Measurements from ENCODE around the gene CIT. TPM values are rescaled to one million over a fixed set of nuclear protein-coding genes. Genes with fewer than 3 reads are reported as not detected.

The CIT gene
- total RNA-seq, 4 donors from 2014 or later: under 0.01 to 28.1 (median 5.8) TPM

DNA sequence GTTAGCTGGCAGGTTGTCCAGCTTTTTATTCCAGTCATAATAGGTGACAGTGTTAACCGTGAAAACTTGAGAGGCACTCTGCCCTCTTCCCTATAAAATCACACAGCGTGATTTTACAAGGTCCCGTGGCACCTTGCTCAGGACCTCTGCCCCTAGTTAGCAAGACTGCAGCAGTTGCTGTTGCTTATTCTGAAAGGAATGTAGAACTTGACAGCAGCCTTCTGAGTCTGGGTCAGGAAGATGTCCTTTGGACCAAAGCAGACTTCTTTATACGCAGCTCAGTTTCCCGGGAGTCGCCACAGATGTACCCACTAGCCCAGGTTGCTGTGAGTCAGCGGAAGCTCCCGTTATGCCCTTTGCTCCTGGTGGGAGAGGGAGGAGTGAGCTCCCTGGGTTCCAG is 196.0 kb downstream of the CIT start:
- DNase-seq: no peak
- H3K4me3 ChIP-seq: no peak overlapping the region
- no peaks in the 10 kb centered on the region for H3K36me3 ChIP-seq
- H3K27me3 ChIP-seq: no peaks in the 10 kb centered on the region
- intact Hi-C loops (cut with DNase I; ENCODE audit: low total_unique reads): no loop called here
- H3K27ac ChIP-seq: no peak overlapping the region
- H3K4me1 ChIP-seq: no peaks in the 10 kb centered on the region
- TF ChIP-seq POLR2A (IDR thresholded peaks at IDR 0.05): no peak
- TF ChIP-seq, protein P1, sequence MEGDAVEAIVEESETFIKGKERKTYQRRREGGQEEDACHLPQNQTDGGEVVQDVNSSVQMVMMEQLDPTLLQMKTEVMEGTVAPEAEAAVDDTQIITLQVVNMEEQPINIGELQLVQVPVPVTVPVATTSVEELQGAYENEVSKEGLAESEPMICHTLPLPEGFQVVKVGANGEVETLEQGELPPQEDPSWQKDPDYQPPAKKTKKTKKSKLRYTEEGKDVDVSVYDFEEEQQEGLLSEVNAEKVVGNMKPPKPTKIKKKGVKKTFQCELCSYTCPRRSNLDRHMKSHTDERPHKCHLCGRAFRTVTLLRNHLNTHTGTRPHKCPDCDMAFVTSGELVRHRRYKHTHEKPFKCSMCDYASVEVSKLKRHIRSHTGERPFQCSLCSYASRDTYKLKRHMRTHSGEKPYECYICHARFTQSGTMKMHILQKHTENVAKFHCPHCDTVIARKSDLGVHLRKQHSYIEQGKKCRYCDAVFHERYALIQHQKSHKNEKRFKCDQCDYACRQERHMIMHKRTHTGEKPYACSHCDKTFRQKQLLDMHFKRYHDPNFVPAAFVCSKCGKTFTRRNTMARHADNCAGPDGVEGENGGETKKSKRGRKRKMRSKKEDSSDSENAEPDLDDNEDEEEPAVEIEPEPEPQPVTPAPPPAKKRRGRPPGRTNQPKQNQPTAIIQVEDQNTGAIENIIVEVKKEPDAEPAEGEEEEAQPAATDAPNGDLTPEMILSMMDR (IDR thresholded peaks at IDR 0.05): no peak
- no peaks in the 10 kb centered on the region for H3K9me3 ChIP-seq

DNA sequence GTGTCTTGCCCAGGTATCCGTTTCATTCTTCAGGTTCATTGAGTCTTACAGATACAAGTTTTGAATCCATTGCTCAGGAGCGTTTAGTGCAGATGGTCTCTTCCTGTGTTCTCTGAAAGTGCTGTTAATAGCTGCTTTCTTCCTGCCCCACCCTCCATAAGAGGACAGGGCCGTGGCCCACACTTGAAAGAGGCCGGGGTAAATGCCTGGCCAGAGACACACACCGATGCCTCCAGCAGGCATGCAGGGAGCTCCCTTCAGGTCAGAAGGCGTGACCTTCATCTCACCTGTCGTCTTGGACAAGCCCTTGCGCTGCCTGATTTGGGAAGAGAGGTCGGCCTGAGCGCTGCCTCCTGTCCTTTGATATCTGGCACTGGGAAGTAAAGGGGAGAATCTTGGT is 197.6 kb downstream of the CIT start:
- H3K27ac ChIP-seq: no peak overlapping the region
- H3K4me1 ChIP-seq: no peaks in the 10 kb centered on the region
- no peak overlapping the region for H3K4me3 ChIP-seq
- no peaks in the 10 kb centered on the region for H3K36me3 ChIP-seq
- TF ChIP-seq, protein P1 (IDR thresholded peaks at IDR 0.05): no peak
- TF ChIP-seq POLR2A (IDR thresholded peaks at IDR 0.05): no peak
- no peaks in the 10 kb centered on the region for H3K9me3 ChIP-seq
- no peaks in the 10 kb centered on the region for H3K27me3 ChIP-seq
- intact Hi-C loops (cut with DNase I; ENCODE audit: low total_unique reads): no loop called here
- DNase-seq: no peak

DNA sequence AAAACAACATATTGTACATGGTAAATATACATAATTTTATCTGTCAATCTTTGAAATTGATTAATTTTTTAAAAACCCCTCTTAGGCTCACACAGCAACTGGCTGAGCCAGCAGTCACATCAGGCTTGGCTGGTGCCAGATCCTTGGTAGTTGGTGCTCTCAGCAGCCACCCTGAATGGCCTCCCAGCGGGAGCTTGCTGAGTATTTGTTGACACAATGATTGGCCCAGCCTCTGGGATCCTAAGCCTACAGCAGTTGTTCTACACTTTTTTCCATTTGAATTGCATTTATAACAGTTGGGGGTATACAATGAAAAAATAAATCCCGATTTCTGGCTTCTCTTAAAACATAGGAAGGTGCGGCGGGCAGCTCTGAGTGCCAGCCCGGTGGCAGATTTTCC is 198.0 kb downstream of the CIT start:
- H3K9me3 ChIP-seq: no peaks in the 10 kb centered on the region
- H3K27me3 ChIP-seq: no peaks in the 10 kb centered on the region
- intact Hi-C loops (cut with DNase I; ENCODE audit: low total_unique reads): no loop called here
- DNase-seq: no peak
- TF ChIP-seq, protein P1 (IDR thresholded peaks at IDR 0.05): no peak
- no peak for TF ChIP-seq POLR2A (IDR thresholded peaks at IDR 0.05)
- no peak overlapping the region for H3K27ac ChIP-seq
- no peak overlapping the region for H3K4me3 ChIP-seq
- no peaks in the 10 kb centered on the region for H3K4me1 ChIP-seq
- H3K36me3 ChIP-seq: no peaks in the 10 kb centered on the region

DNA sequence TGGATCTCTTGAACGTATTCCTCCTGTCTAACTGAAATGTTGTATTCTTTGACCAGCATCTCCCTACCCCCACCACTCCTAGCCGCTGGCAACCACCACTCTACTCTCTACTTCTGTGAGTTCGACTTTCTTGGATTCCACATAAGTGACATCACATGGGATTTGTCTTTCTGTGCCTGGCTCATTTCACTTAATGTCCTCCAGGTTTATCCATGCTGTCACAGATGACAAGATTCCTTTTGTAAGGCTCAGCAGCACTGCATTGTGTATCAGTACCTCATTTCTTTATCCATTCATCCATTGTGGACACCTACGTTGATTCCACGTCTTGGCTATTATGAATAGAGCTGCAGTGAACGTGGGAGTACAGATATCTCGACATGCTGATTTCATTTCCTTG is 198.7 kb downstream of the CIT start:
- Histone ChIP-seq H3K4me3 (no peak overlapping the region), H3K4me1 (no peaks in the 10 kb centered on the region), H3K36me3 (no peaks in the 10 kb centered on the region), H3K9me3 (no peaks in the 10 kb centered on the region), H3K27ac (no peak overlapping the region), H3K27me3 (no peaks in the 10 kb centered on the region)
- DNase-seq: no peak
- TF ChIP-seq, protein P1 (IDR thresholded peaks at IDR 0.05): no peak
- TF ChIP-seq POLR2A (IDR thresholded peaks at IDR 0.05): no peak
- intact Hi-C loops (cut with DNase I; ENCODE audit: low total_unique reads): no loop called here

DNA sequence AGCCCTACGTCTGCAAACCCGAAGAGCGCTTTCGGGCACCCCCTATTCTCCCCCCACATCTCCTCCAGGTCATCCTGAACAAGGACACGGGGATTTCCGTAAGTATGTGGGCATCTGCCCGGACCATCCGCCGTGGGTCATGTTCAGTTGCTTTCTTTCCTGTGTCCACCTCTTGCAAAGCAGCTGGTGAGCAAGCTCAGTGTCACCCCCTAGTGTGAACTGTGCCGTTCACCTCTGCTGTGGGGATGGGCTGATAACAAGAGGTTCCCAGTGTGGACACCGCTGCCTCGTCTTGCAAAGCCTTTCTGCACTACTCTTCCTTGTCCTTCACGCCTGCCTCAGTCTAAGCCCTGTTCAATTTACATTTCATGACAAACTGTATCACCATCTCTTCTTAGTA is 200.5 kb downstream of the CIT start:
- no peaks in the 10 kb centered on the region for H3K9me3 ChIP-seq
- no peaks in the 10 kb centered on the region for H3K4me1 ChIP-seq
- H3K36me3 ChIP-seq: no peaks in the 10 kb centered on the region
- no peak overlapping the region for H3K4me3 ChIP-seq
- intact Hi-C loops (cut with DNase I; ENCODE audit: low total_unique reads): no loop called here
- TF ChIP-seq, protein P1 (IDR thresholded peaks at IDR 0.05): no peak
- no peak for TF ChIP-seq POLR2A (IDR thresholded peaks at IDR 0.05)
- H3K27ac ChIP-seq: no peak overlapping the region
- DNase-seq: no peak
- H3K27me3 ChIP-seq: no peaks in the 10 kb centered on the region
